Measurements from ENCODE around the gene CACNA1D.

CACNA1D gene

GRCh38 chr3:53830944-53831343 lies 336.5 kb downstream of the CACNA1D start:
- WGBS, 2 experiments, result 93 to 94% methylated on average over 6 of the region's 6 CpGs
- Histone ChIP-seq H3K27ac (ENCODE audit: insufficient read depth, low read depth, low read length, poor library complexity, severe bottlenecking) (no peak overlapping the region), H3K9me3 (ENCODE audit: control insufficient read depth, low read length) (no peaks in the 10 kb centered on the region), H3K36me3 (ENCODE audit: control insufficient read depth, insufficient read depth, low read length) (no peaks in the 10 kb centered on the region), H3K4me1 (ENCODE audit: control insufficient read depth, insufficient read depth, low read length) (no peaks in the 10 kb centered on the region), H3K27me3 (ENCODE audit: control insufficient read depth, insufficient read depth, low read length, poor library complexity, severe bottlenecking) (no peaks in the 10 kb centered on the region), H3K4me3 (ENCODE audit: insufficient read depth, low read depth, low read length) (no peak overlapping the region)

DNA sequence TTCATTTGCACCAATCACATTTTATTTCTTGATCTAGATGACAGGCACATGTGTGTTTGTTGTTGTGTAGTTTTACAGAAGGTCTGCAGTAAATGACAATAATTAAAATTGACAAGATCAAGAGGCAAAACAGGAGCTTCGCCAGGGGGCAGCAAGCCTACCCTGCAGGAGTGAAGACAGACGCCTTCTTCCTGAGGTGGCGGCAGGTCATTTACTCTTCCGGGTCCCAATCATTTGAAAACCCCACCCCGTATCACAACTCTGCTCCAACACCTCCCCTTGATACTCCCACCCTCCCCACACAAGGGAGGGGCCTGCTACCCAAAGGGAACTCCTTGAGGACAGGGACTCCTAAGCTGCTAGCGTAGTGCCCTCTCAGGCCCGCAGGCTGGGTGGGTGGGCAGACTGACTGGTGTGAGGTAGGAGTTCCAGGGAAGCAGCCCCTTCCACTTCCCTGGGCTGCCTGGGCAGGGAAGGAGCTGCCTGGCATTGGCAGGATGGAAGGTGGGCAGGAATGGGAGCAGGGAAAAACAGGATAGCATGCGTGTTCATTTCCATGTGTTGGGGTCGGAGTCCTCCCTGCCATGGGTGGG lies 338.7 kb downstream of the CACNA1D start:
- Histone ChIP-seq H3K27ac (ENCODE audit: insufficient read depth, low read depth, low read length, poor library complexity, severe bottlenecking) (no peak overlapping the region), H3K4me3 (ENCODE audit: insufficient read depth, low read depth, low read length) (no peak overlapping the region), H3K9me3 (ENCODE audit: control insufficient read depth, low read length) (no peaks in the 10 kb centered on the region), H3K27me3 (ENCODE audit: control insufficient read depth, insufficient read depth, low read length, poor library complexity, severe bottlenecking) (no peaks in the 10 kb centered on the region), H3K4me1 (ENCODE audit: control insufficient read depth, insufficient read depth, low read length) (no peaks in the 10 kb centered on the region), H3K36me3 (ENCODE audit: control insufficient read depth, insufficient read depth, low read length) (no peaks in the 10 kb centered on the region)
- WGBS, 2 experiments, result 90 to 95% methylated on average over 9 of the region's 9 CpGs

DNA sequence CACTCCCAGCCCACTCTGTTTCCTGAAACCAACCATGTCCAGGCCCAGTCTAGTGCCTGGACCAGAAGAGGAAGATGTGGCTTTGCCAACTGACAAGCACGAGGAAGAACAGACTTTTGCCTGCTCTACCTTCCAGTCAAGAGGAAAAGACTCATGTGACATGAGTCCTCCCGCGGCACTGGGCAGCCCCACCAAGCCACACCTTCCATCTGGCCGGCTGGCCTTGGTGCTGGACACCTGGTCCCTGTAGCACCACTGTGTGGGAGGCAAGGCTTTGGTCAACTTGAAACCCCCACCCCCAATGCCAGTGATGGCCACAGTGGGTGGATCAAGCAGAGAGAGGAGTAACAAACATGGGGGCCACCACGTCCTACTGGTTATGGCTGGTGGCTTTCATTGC lies 339.3 kb downstream of the CACNA1D start:
- 92 to 94% methylated on average over 5 of the region's 5 CpGs for WGBS, 2 experiments
- H3K4me1 ChIP-seq (ENCODE audit: control insufficient read depth, insufficient read depth, low read length), result no peaks in the 10 kb centered on the region
- H3K27me3 ChIP-seq (ENCODE audit: control insufficient read depth, insufficient read depth, low read length, poor library complexity, severe bottlenecking), result no peaks in the 10 kb centered on the region
- H3K36me3 ChIP-seq (ENCODE audit: control insufficient read depth, insufficient read depth, low read length), result no peaks in the 10 kb centered on the region
- no peaks in the 10 kb centered on the region for H3K9me3 ChIP-seq (ENCODE audit: control insufficient read depth, low read length)
- H3K27ac ChIP-seq (ENCODE audit: insufficient read depth, low read depth, low read length, poor library complexity, severe bottlenecking), result no peak overlapping the region
- H3K4me3 ChIP-seq (ENCODE audit: insufficient read depth, low read depth, low read length), result no peak overlapping the region

DNA sequence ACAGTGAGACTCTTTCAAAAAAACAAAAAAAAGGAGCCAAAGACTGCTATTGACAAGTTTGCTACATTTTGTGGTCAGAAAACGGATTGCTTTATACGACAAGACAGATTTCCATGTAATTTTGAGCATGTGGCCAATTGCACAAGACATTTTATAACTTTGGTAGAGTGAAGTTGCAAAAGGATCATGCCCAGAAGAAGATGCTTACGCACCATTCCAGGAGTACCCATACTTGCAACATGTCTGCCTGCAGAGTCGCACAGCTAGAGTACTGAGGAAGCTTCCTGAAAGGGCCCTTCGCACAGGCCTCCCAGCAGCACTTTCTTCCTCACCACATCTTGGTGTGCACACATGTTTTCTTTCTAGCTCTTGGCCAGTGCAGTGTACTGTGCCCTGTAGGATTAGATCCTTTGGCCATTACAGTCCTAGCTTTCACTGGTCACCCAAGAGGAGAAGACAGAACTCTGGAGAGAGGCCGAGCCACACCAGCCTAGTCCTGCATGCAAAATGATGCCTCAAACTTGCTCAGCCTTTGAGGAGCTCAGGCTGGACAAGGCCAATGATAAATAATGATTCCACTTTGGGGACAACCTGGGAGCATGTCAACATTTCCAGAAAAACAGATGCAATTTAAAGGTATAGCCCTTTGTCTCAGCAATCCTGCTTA lies 340.2 kb downstream of the CACNA1D start:
- 92 to 95% methylated on average over 6 of the region's 6 CpGs for WGBS, 2 experiments
- H3K27me3 ChIP-seq (ENCODE audit: control insufficient read depth, insufficient read depth, low read length, poor library complexity, severe bottlenecking), result no peaks in the 10 kb centered on the region
- no peaks in the 10 kb centered on the region for H3K9me3 ChIP-seq (ENCODE audit: control insufficient read depth, low read length)
- H3K4me1 ChIP-seq (ENCODE audit: control insufficient read depth, insufficient read depth, low read length), result no peaks in the 10 kb centered on the region
- no peak overlapping the region for H3K27ac ChIP-seq (ENCODE audit: insufficient read depth, low read depth, low read length, poor library complexity, severe bottlenecking)
- no peak overlapping the region for H3K4me3 ChIP-seq (ENCODE audit: insufficient read depth, low read depth, low read length)
- H3K36me3 ChIP-seq (ENCODE audit: control insufficient read depth, insufficient read depth, low read length), result no peaks in the 10 kb centered on the region

- Histone ChIP-seq H3K36me3 (ENCODE audit: control insufficient read depth, insufficient read depth, low read length) (no peaks in the 10 kb centered on the region), H3K27me3 (ENCODE audit: control insufficient read depth, insufficient read depth, low read length, poor library complexity, severe bottlenecking) (no peaks in the 10 kb centered on the region), H3K4me3 (ENCODE audit: insufficient read depth, low read depth, low read length) (no peak overlapping the region), H3K27ac (ENCODE audit: insufficient read depth, low read depth, low read length, poor library complexity, severe bottlenecking) (no peak overlapping the region), H3K9me3 (ENCODE audit: control insufficient read depth, low read length) (no peaks in the 10 kb centered on the region), H3K4me1 (ENCODE audit: control insufficient read depth, insufficient read depth, low read length) (no peaks in the 10 kb centered on the region)
- 92 to 93% methylated on average over 1 of the region's 1 CpG for WGBS, 2 experiments
Observed at GRCh38 chr3:53835257-53835656, 340.8 kb downstream of the CACNA1D start.

- 92 to 96% methylated on average over 9 of the region's 9 CpGs for WGBS, 2 experiments
- H3K27me3 ChIP-seq (ENCODE audit: control insufficient read depth, insufficient read depth, low read length, poor library complexity, severe bottlenecking), result no peaks in the 10 kb centered on the region
- no peaks in the 10 kb centered on the region for H3K36me3 ChIP-seq (ENCODE audit: control insufficient read depth, insufficient read depth, low read length)
- H3K4me1 ChIP-seq (ENCODE audit: control insufficient read depth, insufficient read depth, low read length), result no peaks in the 10 kb centered on the region
- H3K4me3 ChIP-seq (ENCODE audit: insufficient read depth, low read depth, low read length), result no peak overlapping the region
- no peaks in the 10 kb centered on the region for H3K9me3 ChIP-seq (ENCODE audit: control insufficient read depth, low read length)
- H3K27ac ChIP-seq (ENCODE audit: insufficient read depth, low read depth, low read length, poor library complexity, severe bottlenecking), result no peak overlapping the region
Observed at GRCh38 chr3:53836084-53836872, 341.9 kb downstream of the CACNA1D start.

GRCh38 chr3:53837331-53837730 lies 342.9 kb downstream of the CACNA1D start:
- H3K27me3 ChIP-seq (ENCODE audit: control insufficient read depth, insufficient read depth, low read length, poor library complexity, severe bottlenecking), result no peaks in the 10 kb centered on the region
- H3K36me3 ChIP-seq (ENCODE audit: control insufficient read depth, insufficient read depth, low read length), result no peaks in the 10 kb centered on the region
- peaks cover under 1% of the 10 kb centered on the region for H3K4me1 ChIP-seq (ENCODE audit: control insufficient read depth, insufficient read depth, low read length)
- H3K9me3 ChIP-seq (ENCODE audit: control insufficient read depth, low read length), result no peaks in the 10 kb centered on the region
- no peak overlapping the region for H3K27ac ChIP-seq (ENCODE audit: insufficient read depth, low read depth, low read length, poor library complexity, severe bottlenecking)
- 93% methylated on average over 10 of the region's 10 CpGs for WGBS, 2 experiments
- H3K4me3 ChIP-seq (ENCODE audit: insufficient read depth, low read depth, low read length), result no peak overlapping the region

DNA sequence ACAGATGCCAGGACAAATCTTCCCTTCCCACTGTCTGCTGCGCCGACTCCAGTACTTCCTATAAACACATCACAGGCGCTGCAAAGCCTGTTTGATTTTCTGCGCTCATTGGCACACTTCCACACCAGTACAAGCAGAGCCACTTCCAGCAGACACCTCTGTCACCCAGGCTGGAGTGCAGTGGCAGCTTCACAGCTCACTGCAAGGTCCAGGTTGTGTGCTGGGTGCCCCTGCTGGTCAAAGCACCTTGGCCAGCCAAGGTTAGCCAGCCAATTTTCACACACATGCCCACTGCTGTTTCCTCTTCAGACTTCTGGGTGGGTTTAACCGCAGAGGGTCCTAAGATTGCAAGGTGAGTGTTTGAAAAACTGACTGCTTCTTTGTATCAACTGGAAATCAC lies 346.9 kb downstream of the CACNA1D start:
- H3K9me3 ChIP-seq (ENCODE audit: control insufficient read depth, low read length), result no peaks in the 10 kb centered on the region
- no peak overlapping the region for H3K4me3 ChIP-seq (ENCODE audit: insufficient read depth, low read depth, low read length)
- peaks cover 16% of the 10 kb centered on the region for H3K27me3 ChIP-seq (ENCODE audit: control insufficient read depth, insufficient read depth, low read length, poor library complexity, severe bottlenecking)
- no peak overlapping the region for H3K27ac ChIP-seq (ENCODE audit: insufficient read depth, low read depth, low read length, poor library complexity, severe bottlenecking)
- 93 to 96% methylated on average over 4 to 5 of the region's 5 CpGs for WGBS, 2 experiments
- H3K36me3 ChIP-seq (ENCODE audit: control insufficient read depth, insufficient read depth, low read length), result no peaks in the 10 kb centered on the region
- peaks cover 17% of the 10 kb centered on the region for H3K4me1 ChIP-seq (ENCODE audit: control insufficient read depth, insufficient read depth, low read length)

- Histone ChIP-seq H3K4me3 (ENCODE audit: insufficient read depth, low read depth, low read length) (no peak overlapping the region), H3K27me3 (ENCODE audit: control insufficient read depth, insufficient read depth, low read length, poor library complexity, severe bottlenecking) (peaks cover 29% of the 10 kb centered on the region), H3K36me3 (ENCODE audit: control insufficient read depth, insufficient read depth, low read length) (no peaks in the 10 kb centered on the region), H3K4me1 (ENCODE audit: control insufficient read depth, insufficient read depth, low read length) (peaks cover 17% of the 10 kb centered on the region), H3K27ac (ENCODE audit: insufficient read depth, low read depth, low read length, poor library complexity, severe bottlenecking) (no peak overlapping the region), H3K9me3 (ENCODE audit: control insufficient read depth, low read length) (no peaks in the 10 kb centered on the region)
- WGBS, 2 experiments, result 52% methylated on average over 12 of the region's 12 CpGs
Observed at GRCh38 chr3:53842436-53843194, 348.2 kb downstream of the CACNA1D start.
